ENCODE measurements around the gene FZR1. TPM values are rescaled to one million over a fixed set of nuclear protein-coding genes. Genes with fewer than 3 reads are reported as not detected.

FZR1 gene
- total and polyA plus RNA-seq, 2 experiments from 2014 or later = 16.1 to 39.2 TPM

GRCh38 chr19:3491396-3492119, 14.6 kb upstream of the FZR1 start:
- Histone ChIP-seq H3K36me3 (ENCODE audit: insufficient read depth) (peaks cover 5% of the 10 kb centered on the region; the same call in 1 of the 2 replicates), H2AFZ (no peak overlapping the region)
- H3K4me1 Mint-ChIP-seq = no peaks in the 10 kb centered on the region

More at GRCh38 chr19:3491396-3492119, 14.6 kb upstream of the FZR1 start:
- Histone ChIP-seq H3K4me2 (no peak overlapping the region), H3K4me3 (no peak overlapping the region), H4K20me1 (replicated peaks; ENCODE audit: insufficient read depth) (no peaks in the 10 kb centered on the region), H3K27ac (ENCODE audit: low read depth) (no peak overlapping the region), H3K79me2 (replicated peaks; ENCODE audit: insufficient read depth) (no peaks in the 10 kb centered on the region), H3K4me1 (ENCODE audit: insufficient read depth) (no peaks in the 10 kb centered on the region), H3F3A (replicated peaks; ENCODE audit: low read depth) (0 out of 2 replicates have a peak, but pooled peaks cover 4% of the 10 kb centered on the region), H3K9me2 (ENCODE audit: insufficient read depth) (no peaks in the 10 kb centered on the region), H3K27me3 (ENCODE audit: insufficient read depth) (no peaks in the 10 kb centered on the region)
- ATAC-seq = no peak
- H3K9me3 Mint-ChIP-seq = no peaks in the 10 kb centered on the region
- no peak for DNase-seq (ENCODE audit: low spot score)
- TF ChIP-seq REST (IDR thresholded peaks at IDR 0.05; ENCODE audit: unreplicated experiment) (no peak), NANOG (IDR thresholded peaks at IDR 0.05; ENCODE audit: borderline replicate concordance) (no peak), STAT1 (IDR thresholded peaks at IDR 0.05; ENCODE audit: unreplicated experiment) (no peak), CTCF (conservative IDR thresholded peaks at IDR 0.05; ENCODE audit: low read depth in 2 of 2) (no peak)
- H3K27ac Mint-ChIP-seq = no peak overlapping the region
- peaks cover 40% of the 10 kb centered on the region; the same call in 2 of the 3 replicates for H3K36me3 Mint-ChIP-seq (ENCODE audit: low read depth)
- no peak overlapping the region for H3K4me3 Mint-ChIP-seq
- H3K27me3 Mint-ChIP-seq (ENCODE audit: insufficient read depth, low read depth, poor library complexity) = peaks cover 8% of the 10 kb centered on the region
